Measurements from ENCODE around the gene PPP1R37. TPM values are rescaled to one million over a fixed set of nuclear protein-coding genes. Genes with fewer than 3 reads are reported as not detected.

PPP1R37 gene
- total RNA-seq, 2 experiments from 2014 or later = 28.3 to 29.2 TPM

GRCh38 chr19:45159971-45160324 lies 67.0 kb downstream of the PPP1R37 start:
- Mint-ChIP-seq H3K27ac (no peak overlapping the region), H3K4me1 (ENCODE audit: low read depth) (peaks cover 19% of the 10 kb centered on the region), H3K9me3 (ENCODE audit: insufficient read depth) (no peaks in the 10 kb centered on the region), H3K27me3 (ENCODE audit: low read depth) (peaks cover 17% of the 10 kb centered on the region), H3K4me3 (no peak overlapping the region), H3K36me3 (ENCODE audit: low read depth) (no peaks in the 10 kb centered on the region)
- POLR2A ChIA-PET = interaction anchor here (0.5 to 2.4 kb wide), 3 partner anchors 15 to 268 kb away, joined by 3 to 11 read pairs (median 4); partner anchors contain the start of genes BLOC1S3 and TRAPPC6A
- ATAC-seq (no peak), DNase-seq (no peak)
- CTCF ChIA-PET = interaction anchor here (1.3 kb wide), 1 partner anchor 27 kb away, joined by 3 read pairs; no protein-coding TSS in a partner anchor

- Mint-ChIP-seq H3K27ac (no peak within 1 kb of the TSS), H3K36me3 (ENCODE audit: low read depth) (no peaks in the 10 kb centered on the region), H3K27me3 (ENCODE audit: low read depth) (peaks cover 12% of the 10 kb centered on the region), H3K9me3 (ENCODE audit: insufficient read depth) (no peaks in the 10 kb centered on the region), H3K4me1 (ENCODE audit: low read depth) (peaks cover 24% of the 10 kb centered on the region), H3K4me3 (no peak within 1 kb of the TSS)
- DNase-seq (no peak), ATAC-seq (no peak)
- POLR2A ChIA-PET = interaction anchor here (2.4 kb wide), 1 partner anchor 18 kb away, joined by 11 read pairs; the partner anchor contains the start of genes BLOC1S3 and TRAPPC6A
- CTCF ChIA-PET = interaction anchor here (1.3 kb wide), 1 partner anchor 26 kb away, joined by 3 read pairs; no protein-coding TSS in a partner anchor
These were observed 68.1 kb downstream of the PPP1R37 start, which contains the start of gene NKPD1 for GRCh38 chr19:45160870-45161737. Gene NKPD1 (minus strand): TSS chr19:45160982. CDS start chr19:45160150, 832 bp downstream.

- H3K27ac Mint-ChIP-seq = no peak overlapping the region
- H3K9me3 Mint-ChIP-seq (ENCODE audit: insufficient read depth) = no peaks in the 10 kb centered on the region
- peaks cover 26% of the 10 kb centered on the region for H3K4me1 Mint-ChIP-seq (ENCODE audit: low read depth)
- H3K4me3 Mint-ChIP-seq = no peak overlapping the region
- H3K36me3 Mint-ChIP-seq (ENCODE audit: low read depth) = no peaks in the 10 kb centered on the region
- ATAC-seq (no peak), DNase-seq (no peak)
- CTCF ChIA-PET = no interaction called here
- POLR2A ChIA-PET = interaction anchor here (1.0 to 2.4 kb wide), 2 partner anchors 15 to 17 kb away, joined by 3 to 11 read pairs; partner anchors contain the start of genes BLOC1S3 and TRAPPC6A
- peaks cover 9% of the 10 kb centered on the region for H3K27me3 Mint-ChIP-seq (ENCODE audit: low read depth)
These were observed 69.0 kb downstream of the PPP1R37 start for GRCh38 chr19:45161738-45162607.

GRCh38 chr19:45162608-45163143 lies 69.7 kb downstream of the PPP1R37 start:
- H3K9me3 Mint-ChIP-seq (ENCODE audit: insufficient read depth) = no peaks in the 10 kb centered on the region
- ATAC-seq = no peak
- peaks cover 28% of the 10 kb centered on the region for H3K4me1 Mint-ChIP-seq (ENCODE audit: low read depth)
- ChIA-PET CTCF (no interaction called here), POLR2A (interaction anchor here (1.0 kb wide), 1 partner anchor 15 kb away, joined by 3 read pairs; no protein-coding TSS in a partner anchor)
- H3K27me3 Mint-ChIP-seq (ENCODE audit: low read depth) = peaks cover 5% of the 10 kb centered on the region
- no peaks in the 10 kb centered on the region for H3K36me3 Mint-ChIP-seq (ENCODE audit: low read depth)
- no peak for DNase-seq
- H3K4me3 Mint-ChIP-seq = no peak overlapping the region
- no peak overlapping the region for H3K27ac Mint-ChIP-seq

- Mint-ChIP-seq H3K9me3 (ENCODE audit: insufficient read depth) (no peaks in the 10 kb centered on the region), H3K4me3 (no peak overlapping the region), H3K27ac (no peak overlapping the region), H3K27me3 (ENCODE audit: low read depth) (peaks cover 2% of the 10 kb centered on the region), H3K36me3 (ENCODE audit: low read depth) (no peaks in the 10 kb centered on the region), H3K4me1 (ENCODE audit: low read depth) (peaks cover 25% of the 10 kb centered on the region)
- POLR2A ChIA-PET = interaction anchor here (1.0 kb wide), 1 partner anchor 14 kb away, joined by 3 read pairs; no protein-coding TSS in a partner anchor
- ATAC-seq (no peak), DNase-seq (no peak)
- CTCF ChIA-PET = no interaction called here
These were observed 70.2 kb downstream of the PPP1R37 start for GRCh38 chr19:45163156-45163555.

GRCh38 chr19:45163751-45164460 lies 70.9 kb downstream of the PPP1R37 start:
- no peaks in the 10 kb centered on the region for H3K9me3 Mint-ChIP-seq (ENCODE audit: insufficient read depth)
- H3K36me3 Mint-ChIP-seq (ENCODE audit: low read depth) = no peaks in the 10 kb centered on the region
- H3K4me1 Mint-ChIP-seq (ENCODE audit: low read depth) = peaks cover 32% of the 10 kb centered on the region
- CTCF ChIA-PET = interaction anchor here (0.8 to 1.5 kb wide), 8 partner anchors 10 to 175 kb away, joined by 3 to 7 read pairs (median 4); partner anchors contain the start of genes BLOC1S3 and TRAPPC6A
- peak overlapping the region; percentile 80 for H3K27ac Mint-ChIP-seq
- no peak for ATAC-seq
- no peak for DNase-seq
- H3K4me3 Mint-ChIP-seq = no peak overlapping the region
- H3K27me3 Mint-ChIP-seq (ENCODE audit: low read depth) = no peaks in the 10 kb centered on the region
- POLR2A ChIA-PET = interaction anchor here (0.9 to 4.7 kb wide), 3 partner anchors 9 to 162 kb away, joined by 3 to 24 read pairs (median 3); partner anchors contain the start of genes BLOC1S3 and TRAPPC6A

- ChIA-PET POLR2A (interaction anchor here (0.9 to 4.7 kb wide), 3 partner anchors 10 to 163 kb away, joined by 3 to 24 read pairs (median 3); partner anchors contain the start of genes BLOC1S3 and TRAPPC6A), CTCF (interaction anchor here (0.8 to 1.5 kb wide), 8 partner anchors 11 to 174 kb away, joined by 3 to 7 read pairs (median 4); partner anchors contain the start of genes BLOC1S3 and TRAPPC6A)
- Mint-ChIP-seq H3K9me3 (ENCODE audit: insufficient read depth) (no peaks in the 10 kb centered on the region), H3K27ac (peak overlapping the region; percentile 80), H3K36me3 (ENCODE audit: low read depth) (no peaks in the 10 kb centered on the region), H3K27me3 (ENCODE audit: low read depth) (no peaks in the 10 kb centered on the region), H3K4me1 (ENCODE audit: low read depth) (peaks cover 40% of the 10 kb centered on the region), H3K4me3 (peak overlapping the region; percentile 28)
- peak; percentile 72 for DNase-seq
- peak; percentile 87 for ATAC-seq
These were observed 71.8 kb downstream of the PPP1R37 start for GRCh38 chr19:45164577-45165335.

- Mint-ChIP-seq H3K36me3 (ENCODE audit: low read depth) (no peaks in the 10 kb centered on the region), H3K9me3 (ENCODE audit: insufficient read depth) (no peaks in the 10 kb centered on the region), H3K4me1 (ENCODE audit: low read depth) (peaks cover 59% of the 10 kb centered on the region), H3K27me3 (ENCODE audit: low read depth) (no peaks in the 10 kb centered on the region), H3K27ac (peak overlapping the region; percentile 62), H3K4me3 (no peak overlapping the region)
- POLR2A ChIA-PET = interaction anchor here (4.7 kb wide), 1 partner anchor 12 kb away, joined by 24 read pairs; the partner anchor contains the start of genes BLOC1S3 and TRAPPC6A
- ATAC-seq = no peak
- CTCF ChIA-PET = interaction anchor here (1.6 kb wide), 1 partner anchor 12 kb away, joined by 6 read pairs; the partner anchor contains the start of genes BLOC1S3 and TRAPPC6A
- no peak for DNase-seq
These were observed 73.8 kb downstream of the PPP1R37 start for GRCh38 chr19:45166723-45167252.

- Mint-ChIP-seq H3K27me3 (ENCODE audit: low read depth) (no peaks in the 10 kb centered on the region), H3K36me3 (ENCODE audit: low read depth) (no peaks in the 10 kb centered on the region), H3K4me3 (no peak overlapping the region), H3K27ac (peak overlapping the region; percentile 70), H3K4me1 (ENCODE audit: low read depth) (peaks cover 73% of the 10 kb centered on the region), H3K9me3 (ENCODE audit: insufficient read depth) (no peaks in the 10 kb centered on the region)
- ChIA-PET CTCF (no interaction called here), POLR2A (interaction anchor here (1.5 kb wide), 1 partner anchor 9 kb away, joined by 4 read pairs; the partner anchor contains the start of gene TRAPPC6A)
- no peak for DNase-seq
- no peak for ATAC-seq
These were observed 75.9 kb downstream of the PPP1R37 start for GRCh38 chr19:45168767-45169351.

Data from activated CD8-positive, alpha-beta T cell treated with anti-CD3 and anti-CD28 coated beads, Interleukin-2, amount 10 ng/mL, durations not matched to agents 7 days and 5 days (primary cell).